GM12801 (cell line): ENCODE results near the gene IQSEC1.

Experiments used
- CTCF ChIP-seq: IDR thresholded peaks from one replicate; pipeline ENCODE4 v1.5.1; 2011; ENCODE audit warnings: control low read depth; ENCODE audit not compliant: insufficient read length; ENCODE audit errors: extremely low read depth

IQSEC1 gene

GRCh38 chr3:13002398-13003124 is 70.7 kb downstream of the IQSEC1 start:
- TF ChIP-seq CTCF: no peak

GRCh38 chr3:12999147-13000140 is 73.8 kb downstream of the IQSEC1 start:
- TF ChIP-seq CTCF: no peak

- TF ChIP-seq CTCF: no peak
Observed at GRCh38 chr3:12998648-12999047, 74.6 kb downstream of the IQSEC1 start.

GRCh38 chr3:12997387-12997786 is 75.8 kb downstream of the IQSEC1 start:
- TF ChIP-seq CTCF: no peak

GRCh38 chr3:12996181-12996506 is 77.1 kb downstream of the IQSEC1 start:
- no peak for TF ChIP-seq CTCF

GRCh38 chr3:12995389-12996180 is 77.6 kb downstream of the IQSEC1 start:
- no peak for TF ChIP-seq CTCF
